ENCODE measurements around the gene TSHB.

DNA sequence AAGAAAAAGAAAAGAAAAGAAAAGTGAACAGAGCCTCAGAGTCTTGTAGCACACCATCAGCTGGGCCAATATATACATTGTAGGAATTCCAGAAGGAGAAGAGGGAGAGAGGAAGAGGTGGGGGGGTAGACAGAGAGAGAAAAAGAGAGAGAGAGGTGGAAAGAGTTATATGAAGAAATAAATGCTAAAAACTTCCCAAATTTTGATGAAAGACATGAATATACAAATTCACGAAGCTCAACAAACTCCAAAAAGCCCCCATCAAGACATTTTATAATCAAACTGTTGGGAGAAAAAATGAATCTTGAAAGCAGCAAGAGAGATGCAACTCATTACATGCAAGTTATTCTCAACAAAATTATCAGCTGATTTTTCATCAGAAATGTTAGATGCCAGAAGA, 41.5 kb upstream of the TSHB start:
- TF ChIP-seq CTCF (IDR thresholded peaks at IDR 0.05 in 2 of 3, conservative IDR thresholded peaks at IDR 0.05 in 1 of 3; ENCODE audit: borderline replicate concordance in 1 of 3, insufficient read depth in 1 of 3, low read depth in 2 of 3, low read length in 2 of 3): no peak
- TF ChIP-seq POLR2A (IDR thresholded peaks at IDR 0.05; ENCODE audit: borderline replicate concordance, extremely low read depth, insufficient read depth, insufficient read length): no peak
- no peak for TF ChIP-seq POLR2AphosphoS5 (IDR thresholded peaks at IDR 0.05; ENCODE audit: low read depth, low read length)
- TF ChIP-seq EZH2 (IDR thresholded peaks at IDR 0.05): no peak
- no peak for TF ChIP-seq ZNF274 (IDR thresholded peaks at IDR 0.05; ENCODE audit: low read depth, low read length)
- no peak for TF ChIP-seq MAX (IDR thresholded peaks at IDR 0.05)
- no peak for TF ChIP-seq EGR1 (IDR thresholded peaks at IDR 0.05; ENCODE audit: low read depth)
- no peak for TF ChIP-seq FOSL1 (IDR thresholded peaks at IDR 0.05; ENCODE audit: low read depth)

All from HCT116 (cell line).